ENCODE data around the gene TMEM222. TPM values are rescaled to one million over a fixed set of nuclear protein-coding genes. Genes with fewer than 3 reads are reported as not detected.

Gene TMEM222
- total RNA-seq, 2 donors from 2014 or later = 31.5 to 45.1 TPM

DNA sequence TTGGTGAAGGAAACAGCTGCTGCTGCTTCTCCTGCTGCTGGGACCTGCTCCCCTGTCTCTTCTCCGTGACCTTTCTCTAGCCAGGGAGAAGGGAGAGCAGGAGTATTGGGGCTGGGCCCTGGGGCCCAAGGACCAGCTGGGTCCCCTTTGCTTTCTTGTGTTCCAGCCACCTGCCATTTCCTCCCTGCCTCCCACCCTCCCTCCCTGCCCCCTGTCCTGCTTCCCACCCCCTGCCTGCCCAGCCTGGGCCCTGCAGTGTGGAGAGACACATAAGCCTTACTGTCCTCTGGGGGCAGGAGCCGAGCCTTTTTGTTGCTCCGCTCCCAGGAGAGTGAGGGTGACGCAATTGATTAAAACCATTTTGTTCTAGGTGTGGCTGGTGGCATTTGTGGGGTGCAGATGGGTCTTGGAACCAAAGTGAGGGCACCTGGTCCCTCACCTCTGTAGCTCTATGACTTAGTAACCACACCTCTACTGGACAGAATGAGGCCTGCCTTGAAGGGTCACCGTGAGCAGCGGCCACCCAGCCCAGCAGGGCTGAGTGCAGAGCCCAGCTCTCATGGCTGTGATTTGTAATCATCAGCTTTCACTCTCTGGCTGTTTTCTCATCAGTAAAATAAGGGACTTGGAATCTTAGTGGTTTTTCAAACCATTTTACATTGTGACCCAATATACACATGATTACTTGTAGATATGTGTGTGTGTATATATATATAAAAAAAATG lies 13.9 kb upstream of the TMEM222 start:
- no peak for ATAC-seq (ENCODE audit: insufficient number of reproducible peaks, low FRiP score, low read depth)
- no peaks in the 10 kb centered on the region for H3K27me3 ChIP-seq (replicated peaks; ENCODE audit: insufficient read depth)

GRCh38 chr1:27314169-27314568 lies 7.8 kb upstream of the TMEM222 start:
- Histone ChIP-seq H3K36me3 (peaks cover 5% of the 10 kb centered on the region), H3K27ac (no peak overlapping the region), H3K27me3 (replicated peaks; ENCODE audit: insufficient read depth) (no peaks in the 10 kb centered on the region), H3K4me1 (ENCODE audit: control insufficient read depth in 1 of 2, low read depth in 2 of 2) (no peaks in the 10 kb centered on the region), H3K4me3 (no peak overlapping the region), H3K9me3 (no peaks in the 10 kb centered on the region)
- no peak for TF ChIP-seq CTCF (IDR thresholded peaks at IDR 0.05)
- no peak for ATAC-seq (ENCODE audit: insufficient number of reproducible peaks, low FRiP score, low read depth)
- DNase-seq (ENCODE audit: low spot score) = no peak

More for the DNA sequence above, 13.9 kb upstream of the TMEM222 start:
- no peak overlapping the region for H3K27ac ChIP-seq
- DNase-seq (ENCODE audit: low spot score) = no peak
- H3K4me1 ChIP-seq (ENCODE audit: control insufficient read depth in 1 of 2, low read depth in 2 of 2) = no peaks in the 10 kb centered on the region
- peaks cover 22% of the 10 kb centered on the region for H3K36me3 ChIP-seq
- no peaks in the 10 kb centered on the region for H3K9me3 ChIP-seq
- no peak for TF ChIP-seq CTCF (IDR thresholded peaks at IDR 0.05)
- no peak overlapping the region for H3K4me3 ChIP-seq

DNA sequence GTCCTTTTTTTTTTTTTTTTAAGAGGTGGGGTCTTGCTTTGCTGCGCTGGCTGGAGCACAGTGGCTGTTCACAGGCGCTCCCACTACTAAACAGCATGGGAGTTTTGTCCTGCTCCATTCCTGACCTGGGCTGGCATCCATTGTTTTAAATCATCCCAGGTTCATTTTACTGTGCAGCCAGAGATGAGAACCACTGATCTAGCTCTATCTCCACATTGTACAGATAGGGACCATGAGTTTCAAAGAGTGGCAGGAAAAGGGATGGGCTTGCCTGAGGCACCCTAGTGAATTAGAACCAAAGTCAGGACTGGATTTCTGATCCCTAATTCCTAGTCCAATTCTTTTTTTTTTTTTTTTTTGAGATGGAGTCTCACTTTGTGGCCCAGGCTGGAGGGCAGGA lies 7.2 kb upstream of the TMEM222 start:
- Histone ChIP-seq H3K4me1 (ENCODE audit: control insufficient read depth in 1 of 2, low read depth in 2 of 2) (no peaks in the 10 kb centered on the region), H3K36me3 (peaks cover 5% of the 10 kb centered on the region), H3K9me3 (no peaks in the 10 kb centered on the region), H3K27ac (no peak overlapping the region), H3K4me3 (no peak overlapping the region), H3K27me3 (replicated peaks; ENCODE audit: insufficient read depth) (no peaks in the 10 kb centered on the region)
- TF ChIP-seq CTCF (IDR thresholded peaks at IDR 0.05) = no peak
- DNase-seq (ENCODE audit: low spot score) (no peak), ATAC-seq (ENCODE audit: insufficient number of reproducible peaks, low FRiP score, low read depth) (no peak)

DNA sequence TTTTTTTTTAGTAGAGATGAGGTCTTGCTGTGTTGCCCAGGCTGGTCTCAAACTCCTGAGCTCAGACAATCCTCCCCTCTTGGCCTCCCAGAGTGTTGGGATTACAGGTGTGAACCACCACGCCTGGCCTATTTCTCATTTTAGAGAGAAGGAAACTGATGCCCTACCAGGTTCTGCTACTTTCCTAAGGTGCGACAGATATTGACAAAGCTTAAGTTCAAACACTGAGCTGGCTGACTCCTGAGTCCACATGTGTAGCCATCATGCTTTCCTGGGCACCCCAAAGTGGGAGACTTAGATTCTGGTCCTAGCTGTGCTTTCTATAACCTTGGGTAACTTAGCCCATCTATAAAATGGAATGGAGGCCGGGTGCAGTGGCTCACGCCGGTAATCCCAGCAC lies 5.1 kb upstream of the TMEM222 start:
- no peak for TF ChIP-seq CTCF (IDR thresholded peaks at IDR 0.05)
- no peaks in the 10 kb centered on the region for H3K36me3 ChIP-seq
- no peaks in the 10 kb centered on the region for H3K9me3 ChIP-seq
- no peak for ATAC-seq (ENCODE audit: insufficient number of reproducible peaks, low FRiP score, low read depth)
- no peak overlapping the region for H3K27ac ChIP-seq
- no peak for DNase-seq (ENCODE audit: low spot score)
- peaks cover 0 to 6% of the 10 kb centered on the region in 2 donors for H3K4me1 ChIP-seq (ENCODE audit: control insufficient read depth in 1 of 2, low read depth in 2 of 2)
- H3K4me3 ChIP-seq = no peak overlapping the region
- no peaks in the 10 kb centered on the region for H3K27me3 ChIP-seq (replicated peaks; ENCODE audit: insufficient read depth)

DNA sequence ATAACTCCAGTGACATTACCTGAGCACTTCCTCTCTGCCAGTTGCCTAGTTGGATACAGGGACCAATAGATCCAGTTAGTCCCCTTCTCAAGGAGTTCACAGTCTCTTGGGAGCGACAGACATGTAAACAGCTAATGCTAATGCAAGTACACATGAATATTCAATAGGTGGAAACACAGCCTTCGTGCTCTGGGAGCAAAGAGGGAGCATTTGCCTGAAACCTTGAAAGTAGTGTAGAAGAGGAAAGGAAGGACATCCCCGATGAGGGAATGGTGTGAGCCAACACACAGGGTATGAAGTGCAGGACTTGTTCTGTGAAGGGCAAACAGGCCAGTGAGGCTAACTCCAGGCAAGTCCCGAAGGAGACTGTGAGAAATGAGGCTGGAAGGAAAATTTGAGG lies 3.8 kb upstream of the TMEM222 start:
- Histone ChIP-seq H3K4me1 (ENCODE audit: control insufficient read depth in 1 of 2, low read depth in 2 of 2) (peaks cover 4 to 10% of the 10 kb centered on the region in 2 donors), H3K36me3 (no peaks in the 10 kb centered on the region), H3K9me3 (no peaks in the 10 kb centered on the region), H3K27me3 (replicated peaks; ENCODE audit: insufficient read depth) (no peaks in the 10 kb centered on the region), H3K4me3 (no peak overlapping the region), H3K27ac (no peak overlapping the region)
- no peak for TF ChIP-seq CTCF (IDR thresholded peaks at IDR 0.05)
- DNase-seq (ENCODE audit: low spot score) (no peak), ATAC-seq (ENCODE audit: insufficient number of reproducible peaks, low FRiP score, low read depth) (no peak)

Measured in thoracic aorta (tissue), 2 donors.